NCI-H82 (cell line): ENCODE data around the gene LRP8.
A peak's percentile ranks its signal among the peaks of the same experiment; 100 is the strongest.

Experiments
- DNase-seq: peaks from one replicate; lab custom pipeline; 2025; lab: John Stamatoyannopoulos, UW

LRP8 gene

GRCh38 chr1:53284224-53285020 lies 43.4 kb downstream of the LRP8 start:
- no peak for DNase-seq

- DNase-seq, result peak; percentile 94
Observed at GRCh38 chr1:53283156-53283555, 44.7 kb downstream of the LRP8 start.

GRCh38 chr1:53281133-53281532 lies 46.7 kb downstream of the LRP8 start:
- no peak for DNase-seq

- DNase-seq, result no peak
Observed at GRCh38 chr1:53280496-53280895, 47.4 kb downstream of the LRP8 start.

GRCh38 chr1:53279296-53280200 lies 48.3 kb downstream of the LRP8 start:
- peak; percentile 78 for DNase-seq

- DNase-seq, result peak; percentile 67
Observed at GRCh38 chr1:53278298-53278725, 49.6 kb downstream of the LRP8 start.

GRCh38 chr1:53277326-53277725 lies 50.5 kb downstream of the LRP8 start:
- DNase-seq, result no peak

- DNase-seq, result no peak
Observed at GRCh38 chr1:53276902-53277281, 51.0 kb downstream of the LRP8 start.

GRCh38 chr1:53276153-53276901 lies 51.5 kb downstream of the LRP8 start:
- DNase-seq, result no peak

GRCh38 chr1:53275566-53275965 lies 52.3 kb downstream of the LRP8 start:
- no peak for DNase-seq

- no peak for DNase-seq
Observed at GRCh38 chr1:53274541-53275185, 53.2 kb downstream of the LRP8 start.

GRCh38 chr1:53274026-53274425 lies 53.8 kb downstream of the LRP8 start:
- no peak for DNase-seq

GRCh38 chr1:53273526-53273925 lies 54.3 kb downstream of the LRP8 start:
- no peak for DNase-seq

- DNase-seq, result no peak
Observed at GRCh38 chr1:53272349-53272748, 55.5 kb downstream of the LRP8 start.

GRCh38 chr1:53271446-53272090 lies 56.3 kb downstream of the LRP8 start:
- DNase-seq, result no peak

- no peak for DNase-seq
Observed at GRCh38 chr1:53270873-53271272, 57.0 kb downstream of the LRP8 start.

GRCh38 chr1:53270107-53270506 lies 57.8 kb downstream of the LRP8 start:
- DNase-seq, result no peak

GRCh38 chr1:53267761-53268160 lies 60.1 kb downstream of the LRP8 start:
- no peak for DNase-seq

- DNase-seq, result peak; percentile 65
Observed at GRCh38 chr1:53266038-53266437, 61.8 kb downstream of the LRP8 start.

- DNase-seq, result no peak
Observed at GRCh38 chr1:53265581-53265980, 62.3 kb downstream of the LRP8 start.

- DNase-seq, result no peak
Observed at GRCh38 chr1:53264048-53264447, 63.8 kb downstream of the LRP8 start.
